PC-3 (cell line): Measurements from ENCODE around the gene RPS15. TPM values are rescaled to one million over a fixed set of nuclear protein-coding genes. Genes with fewer than 3 reads are reported as not detected.

Source experiments
- ATAC-seq: fragments of 200-7000 bp; cut with Tn5 transposase; 2 replicates; pipeline ENCODE4 v1.9.1; 2020; ENCODE audit warnings: mild to moderate bottlenecking, moderate library complexity
- BruUV-seq: library from RNA; stranded (reverse); fragments of 400-500 nt; replicated peaks from 2 replicates; lab custom pipeline; 2021; lab: Mats Ljungman, UMichigan
- CTCF ChIA-PET: fragments of 300-600 bp; sonication (Branson Sonifier 250); formaldehyde crosslinking; loops from one replicate; lab custom pipeline; 2022; ENCODE audit warnings: antibody characterized with exemption; lab: Charles Lee
- POLR2A ChIA-PET: fragments of 300-600 bp; sonication (Branson Sonifier 250); formaldehyde crosslinking; loops from one replicate; lab custom pipeline; 2022; ENCODE audit warnings: antibody characterized with exemption; ENCODE audit not compliant: unreplicated experiment; lab: Charles Lee
- DNase-seq: peaks from one replicate; pipeline ENCODE4 v3.0.0-alpha.2; 2015
- H2AFZ ChIP-seq: fragments of 300-600 bp; sonication (generic); 2 replicates; pipeline ENCODE4 v1.6.0; 2016; ENCODE audit warnings: antibody characterized with exemption, low read length
- H3F3A ChIP-seq: fragments of 300-600 bp; sonication (generic); one replicate; pipeline ENCODE4 v1.6.0; 2017; ENCODE audit warnings: antibody characterized with exemption, low read length, control low read depth, mild to moderate bottlenecking; ENCODE audit not compliant: unreplicated experiment
- H3K27ac ChIP-seq: fragments of 300-600 bp; sonication (generic); 2 replicates; pipeline ENCODE4 v1.5.1; 2016; ENCODE audit warnings: mild to moderate bottlenecking, low read length
- H3K27me3 ChIP-seq: fragments of 300-600 bp; sonication (generic); 2 replicates; pipeline ENCODE4 v1.6.1; 2016; ENCODE audit warnings: low read length, mixed read lengths
- H3K36me3 ChIP-seq: fragments of 300-600 bp; sonication (generic); 2 replicates; pipeline ENCODE4 v1.6.1; 2016; ENCODE audit warnings: low read depth, mixed run types, low read length, mixed read lengths
- H3K4me1 ChIP-seq: fragments of 300-600 bp; sonication (generic); 2 replicates; pipeline ENCODE4 v1.5.1; 2016; ENCODE audit warnings: low read length; ENCODE audit not compliant: insufficient read depth
- H3K4me2 ChIP-seq: fragments of 300-600 bp; sonication (generic); 2 replicates; pipeline ENCODE4 v1.6.0; 2016; ENCODE audit warnings: low read length
- H3K4me3 ChIP-seq: fragments of 300-600 bp; sonication (generic); 2 replicates; pipeline ENCODE4 v1.5.1; 2016; ENCODE audit warnings: mild to moderate bottlenecking, low read length, mixed read lengths
- H3K79me2 ChIP-seq: fragments of 300-600 bp; sonication (generic); 2 replicates; pipeline ENCODE4 v1.6.1; 2017; ENCODE audit warnings: low read length, mixed read lengths
- H3K9ac ChIP-seq: fragments of 300-600 bp; sonication (generic); 2 replicates; pipeline ENCODE4 v1.6.0; 2016; ENCODE audit warnings: mild to moderate bottlenecking, low read length
- H3K9me2 ChIP-seq: fragments of 300-600 bp; sonication (generic); replicated peaks from 2 replicates; pipeline ENCODE4 v1.6.1; 2016; ENCODE audit warnings: mixed run types, low read length, mixed read lengths
- H3K9me3 ChIP-seq: fragments of 300-600 bp; sonication (generic); 2 replicates; pipeline ENCODE4 v1.6.1; 2016; ENCODE audit warnings: low read length, mixed read lengths
- H4K20me1 ChIP-seq: fragments of 300-600 bp; sonication (generic); 2 replicates; pipeline ENCODE4 v1.6.1; 2016; ENCODE audit warnings: low read length, mixed read lengths
- CTCF ChIP-seq: fragments of 300-600 bp; sonication (generic); conservative IDR thresholded peaks from 2 replicates; pipeline ENCODE4 v1.5.1; 2017; ENCODE audit warnings: antibody characterized with exemption, low read depth, mild to moderate bottlenecking, low read length
- EZH2 ChIP-seq: fragments of 300-600 bp; sonication (generic); IDR thresholded peaks from one replicate; pipeline ENCODE4 v1.6.1; 2017; ENCODE audit warnings: antibody characterized with exemption, mild to moderate bottlenecking, low read length; ENCODE audit not compliant: unreplicated experiment
- EZH2phosphoT487 ChIP-seq: fragments of 300-600 bp; sonication (generic); IDR thresholded peaks from 2 replicates; pipeline ENCODE4 v1.6.1; 2018; ENCODE audit warnings: mild to moderate bottlenecking, antibody characterized with exemption, low read length, borderline replicate concordance
- intact Hi-C: fragments of 100-400 bp; cut with micrococcal nuclease; formaldehyde crosslinking; loops from 2 replicates; pipeline ENCODE4 v1.9.0; 2023
- total RNA-seq: library from RNA; depleted of rRNA; stranded (reverse); fragments of >200 nt; gene quantifications from 2 replicates; pipeline ENCODE4 v1.2.3, GENCODE V29; 2014

Gene RPS15
- total RNA-seq, 1 experiment from 2014 or later: 1,797 TPM

- Histone ChIP-seq H2AFZ (no peak overlapping the region), H3K27ac (no peak overlapping the region), H3K9me3 (no peaks in the 10 kb centered on the region), H3K27me3 (no peaks in the 10 kb centered on the region), H3K4me3 (no peak overlapping the region), H3K4me2 (no peak overlapping the region), H4K20me1 (no peaks in the 10 kb centered on the region), H3K79me2 (peaks cover 3% of the 10 kb centered on the region; the same call in 1 of the 2 replicates), H3F3A (no peaks in the 10 kb centered on the region), H3K9ac (no peak overlapping the region), H3K4me1 (no peaks in the 10 kb centered on the region), H3K9me2 (no peaks in the 10 kb centered on the region), H3K36me3 (no peaks in the 10 kb centered on the region)
- no peak for DNase-seq
- BruUV-seq: no TSS peak
- ChIA-PET POLR2A (no interaction called here), CTCF (no interaction called here)
- TF ChIP-seq EZH2phosphoT487 (no peak), EZH2 (no peak), CTCF (no peak)
- intact Hi-C loops: no loop called here
- ATAC-seq: peak; percentile 19; the same call in 1 of the 2 replicates
These were observed 42.8 kb upstream of the RPS15 start for GRCh38 chr19:1395194-1396018.

- no peaks in the 10 kb centered on the region for H3K27me3 ChIP-seq
- no peak overlapping the region for H3K27ac ChIP-seq
- H3K4me3 ChIP-seq: no peak overlapping the region
- no peaks in the 10 kb centered on the region for H3K36me3 ChIP-seq
- peaks cover 11% of the 10 kb centered on the region for H3K79me2 ChIP-seq
- H2AFZ ChIP-seq: no peak overlapping the region
- BruUV-seq: no TSS peak
- no peak overlapping the region for H3K4me2 ChIP-seq
- peak; percentile 10; the same call in 1 of the 2 replicates for ATAC-seq
- ChIA-PET CTCF (no interaction called here), POLR2A (no interaction called here)
- no peak overlapping the region for H3K9ac ChIP-seq
- H3K9me2 ChIP-seq: no peaks in the 10 kb centered on the region
- H4K20me1 ChIP-seq: no peaks in the 10 kb centered on the region
- no peak for TF ChIP-seq EZH2
- TF ChIP-seq CTCF: no peak
- no peak for TF ChIP-seq EZH2phosphoT487
- no peaks in the 10 kb centered on the region for H3F3A ChIP-seq
- intact Hi-C loops: no loop called here
- DNase-seq: no peak
- no peaks in the 10 kb centered on the region for H3K9me3 ChIP-seq
- no peaks in the 10 kb centered on the region for H3K4me1 ChIP-seq
These were observed 42.0 kb upstream of the RPS15 start for GRCh38 chr19:1396019-1396767.
